ENCODE data around the gene PPP1R36.
"Not testable (repeated sequence)": the region's sequence is repeated elsewhere in the genome, so short reads cannot be mapped to it uniquely, and the experiment has no call there.

The PPP1R36 gene

DNA sequence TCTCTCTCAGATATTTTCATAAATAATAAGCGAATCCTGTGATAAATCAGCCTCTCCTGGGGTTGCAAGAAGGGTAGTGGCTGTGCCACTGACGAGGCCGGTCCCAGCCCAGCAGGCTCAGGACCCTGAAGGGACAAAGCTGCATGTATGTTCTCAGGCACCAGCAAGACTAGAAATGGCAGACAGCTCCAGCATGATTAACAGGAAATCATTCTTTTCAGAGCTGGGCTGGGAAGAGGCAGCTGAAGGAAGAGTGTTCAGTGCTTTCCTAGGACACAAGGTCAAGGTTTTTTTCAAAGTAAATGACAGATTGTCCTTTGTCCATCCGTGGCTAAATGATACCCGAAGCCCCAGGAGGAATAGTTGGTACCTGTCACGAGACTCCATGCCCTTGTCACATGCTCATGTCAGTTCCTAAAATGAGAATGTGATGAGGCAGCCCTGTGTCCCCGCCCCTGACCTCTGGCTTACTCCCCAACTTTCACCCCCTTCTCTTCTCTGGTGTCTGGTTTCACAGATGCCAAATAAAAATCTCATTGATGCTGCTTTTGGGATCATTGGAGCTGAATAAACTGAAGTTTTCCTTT is 65.1 kb downstream of the PPP1R36 start:
- TF ChIP-seq SP1 (IDR thresholded peaks at IDR 0.05) (no peak), LEF1 (IDR thresholded peaks at IDR 0.05; ENCODE audit: borderline replicate concordance) (no peak), BHLHE40 (IDR thresholded peaks at IDR 0.05; ENCODE audit: borderline replicate concordance) (no peak), FOXK2 (IDR thresholded peaks at IDR 0.05) (no peak), NFRKB (IDR thresholded peaks at IDR 0.05) (no peak), TARDBP (IDR thresholded peaks at IDR 0.05) (no peak), HDGF (IDR thresholded peaks at IDR 0.05; ENCODE audit: borderline replicate concordance) (no peak), FOXM1 (IDR thresholded peaks at IDR 0.05; ENCODE audit: borderline replicate concordance) (no peak), FOXA1 (IDR thresholded peaks at IDR 0.05) (no peak), ZNF384 (IDR thresholded peaks at IDR 0.05) (no peak), L3MBTL2 (conservative IDR thresholded peaks at IDR 0.05) (no peak), CTBP1 (IDR thresholded peaks at IDR 0.05; ENCODE audit: borderline replicate concordance) (no peak), ELF4 (IDR thresholded peaks at IDR 0.05) (no peak), ARNT (IDR thresholded peaks at IDR 0.05) (no peak), SUZ12 (IDR thresholded peaks at IDR 0.05) (no peak)
- TF ChIP-seq, protein P1, sequence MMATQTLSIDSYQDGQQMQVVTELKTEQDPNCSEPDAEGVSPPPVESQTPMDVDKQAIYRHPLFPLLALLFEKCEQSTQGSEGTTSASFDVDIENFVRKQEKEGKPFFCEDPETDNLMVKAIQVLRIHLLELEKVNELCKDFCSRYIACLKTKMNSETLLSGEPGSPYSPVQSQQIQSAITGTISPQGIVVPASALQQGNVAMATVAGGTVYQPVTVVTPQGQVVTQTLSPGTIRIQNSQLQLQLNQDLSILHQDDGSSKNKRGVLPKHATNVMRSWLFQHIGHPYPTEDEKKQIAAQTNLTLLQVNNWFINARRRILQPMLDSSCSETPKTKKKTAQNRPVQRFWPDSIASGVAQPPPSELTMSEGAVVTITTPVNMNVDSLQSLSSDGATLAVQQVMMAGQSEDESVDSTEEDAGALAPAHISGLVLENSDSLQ (IDR thresholded peaks at IDR 0.05) = no peak
- DNase-seq (ENCODE audit: extremely low spot score) = no peak
- ChIA-PET POLR2A (no interaction called here), CTCF (no interaction called here)

GRCh38 chr14:64617872-64618408 is 68.2 kb downstream of the PPP1R36 start:
- POLR2A ChIA-PET; DNase-seq (ENCODE audit: extremely low spot score): not testable (repeated sequence)
- CTCF ChIA-PET = interaction anchor here (0.6 kb wide), 1 partner anchor 29 kb away, joined by 3 read pairs; no protein-coding TSS in a partner anchor

DNA sequence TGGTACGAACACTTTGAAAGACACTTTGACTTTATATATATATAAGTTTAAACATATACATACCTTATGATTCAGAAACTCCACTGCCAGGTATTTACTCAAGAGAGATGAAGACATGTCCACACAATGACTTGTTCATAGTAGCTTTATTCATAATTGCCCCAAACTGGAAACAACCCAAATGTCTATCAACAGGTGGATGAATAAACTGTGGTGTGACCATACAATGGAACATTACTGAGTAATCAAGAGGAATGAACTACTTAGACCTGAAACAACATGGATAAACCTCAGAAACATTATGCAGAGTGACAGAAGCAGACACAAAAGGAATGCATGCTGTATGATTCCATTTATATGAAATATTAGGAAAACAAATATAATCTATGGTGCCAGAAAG is 71.1 kb downstream of the PPP1R36 start:
- ChIA-PET POLR2A (no interaction called here), CTCF (no interaction called here)
- no peak for DNase-seq (ENCODE audit: extremely low spot score)
- TF ChIP-seq FOXA1 (IDR thresholded peaks at IDR 0.05) (no peak), HDGF (IDR thresholded peaks at IDR 0.05; ENCODE audit: borderline replicate concordance) (no peak), TARDBP (IDR thresholded peaks at IDR 0.05) (no peak), ARNT (IDR thresholded peaks at IDR 0.05) (no peak), SP1 (IDR thresholded peaks at IDR 0.05) (no peak), BHLHE40 (IDR thresholded peaks at IDR 0.05; ENCODE audit: borderline replicate concordance) (no peak), LEF1 (IDR thresholded peaks at IDR 0.05; ENCODE audit: borderline replicate concordance) (no peak), SUZ12 (IDR thresholded peaks at IDR 0.05) (no peak), NFRKB (IDR thresholded peaks at IDR 0.05) (no peak), FOXK2 (IDR thresholded peaks at IDR 0.05) (no peak), ZNF384 (IDR thresholded peaks at IDR 0.05) (no peak), ELF4 (IDR thresholded peaks at IDR 0.05) (no peak), L3MBTL2 (conservative IDR thresholded peaks at IDR 0.05) (no peak), FOXM1 (IDR thresholded peaks at IDR 0.05; ENCODE audit: borderline replicate concordance) (no peak), CTBP1 (IDR thresholded peaks at IDR 0.05; ENCODE audit: borderline replicate concordance) (no peak)
- TF ChIP-seq, protein P1 (IDR thresholded peaks at IDR 0.05) = no peak

DNA sequence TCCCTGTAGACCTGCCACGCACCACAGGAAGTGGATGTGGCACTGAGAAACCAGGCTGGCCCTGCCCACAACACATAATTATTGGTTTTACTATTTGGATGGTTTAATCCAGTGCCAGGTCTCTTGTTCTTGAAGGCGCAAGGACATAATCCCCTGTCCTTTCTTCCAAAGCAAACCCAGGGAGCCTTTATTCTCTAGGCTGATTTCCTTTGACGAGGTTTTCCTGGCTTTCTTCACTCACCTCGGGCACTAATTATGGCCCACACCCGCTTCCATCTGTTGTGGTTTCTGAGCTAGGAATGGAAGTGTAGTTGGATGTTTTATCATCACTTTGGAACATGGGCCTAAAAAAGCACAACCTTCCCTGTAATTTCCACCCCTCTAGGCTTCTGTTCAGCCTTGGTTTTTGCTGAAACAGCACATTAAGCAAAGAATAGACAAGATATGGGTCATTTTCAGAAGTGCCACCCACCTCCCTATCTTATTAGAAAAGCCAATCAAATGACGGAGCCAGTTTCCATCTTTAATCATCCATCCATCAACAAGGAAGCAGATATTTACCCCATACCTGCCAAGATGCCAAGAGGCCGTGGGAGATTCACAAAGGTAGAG is 73.9 kb downstream of the PPP1R36 start:
- ChIA-PET POLR2A (no interaction called here), CTCF (no interaction called here)
- TF ChIP-seq L3MBTL2 (conservative IDR thresholded peaks at IDR 0.05) (no peak), ARNT (IDR thresholded peaks at IDR 0.05) (no peak), BHLHE40 (IDR thresholded peaks at IDR 0.05; ENCODE audit: borderline replicate concordance) (no peak), ELF4 (IDR thresholded peaks at IDR 0.05) (no peak), HDGF (IDR thresholded peaks at IDR 0.05; ENCODE audit: borderline replicate concordance) (no peak), CTBP1 (IDR thresholded peaks at IDR 0.05; ENCODE audit: borderline replicate concordance) (no peak), SP1 (IDR thresholded peaks at IDR 0.05) (no peak), FOXK2 (IDR thresholded peaks at IDR 0.05) (no peak), FOXM1 (IDR thresholded peaks at IDR 0.05; ENCODE audit: borderline replicate concordance) (no peak)
- TF ChIP-seq, protein P1 (IDR thresholded peaks at IDR 0.05) = no peak
- no peak for DNase-seq (ENCODE audit: extremely low spot score)

DNA sequence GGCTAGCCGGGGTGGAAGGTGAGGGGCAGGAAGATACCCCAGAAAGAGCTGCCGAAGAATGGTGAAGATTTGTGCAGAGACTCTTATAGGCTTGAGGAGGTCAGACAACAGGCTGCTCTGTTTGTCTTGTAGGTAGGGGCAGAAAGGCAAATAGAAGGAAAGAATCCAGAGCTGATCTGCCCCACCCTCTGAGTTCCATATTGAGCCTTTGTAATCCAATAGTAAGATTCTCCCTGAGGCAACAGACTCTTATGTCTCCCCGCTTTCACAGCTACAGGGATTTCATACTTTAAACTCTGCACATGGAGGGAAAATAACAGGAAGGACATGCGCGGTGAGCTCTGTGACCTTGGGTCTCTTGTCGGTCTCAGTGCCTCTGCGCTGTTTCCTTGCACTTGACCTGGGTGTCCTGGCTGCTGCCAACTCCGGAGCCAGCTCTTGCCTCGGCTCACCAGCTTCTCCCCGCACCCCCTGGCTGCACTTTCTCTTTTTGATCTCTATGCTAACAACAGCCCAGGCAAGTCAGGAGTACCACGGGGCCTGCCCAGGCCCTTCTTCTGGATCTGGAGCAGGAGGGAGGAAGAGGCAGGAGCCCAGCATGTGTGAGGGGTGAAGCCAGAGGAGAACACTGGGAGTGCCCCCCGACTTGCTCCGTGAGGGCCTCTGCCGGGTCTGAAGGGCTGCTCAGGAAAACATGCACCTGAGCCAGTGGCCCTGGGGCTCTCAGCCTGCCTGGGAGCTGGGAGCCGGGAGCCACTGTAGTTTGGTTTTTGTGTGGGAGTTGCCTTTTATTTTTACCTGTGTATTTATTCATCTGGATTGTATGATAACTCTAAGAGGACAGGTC is 75.8 kb downstream of the PPP1R36 start:
- ChIA-PET POLR2A (interaction anchor here (0.8 kb wide), 1 partner anchor 85 kb away, joined by 3 read pairs; the partner anchor contains the start of gene HSPA2), CTCF (interaction anchor here (1.4 to 2.2 kb wide), 2 partner anchors 11 to 13 kb away, joined by 3 to 13 read pairs; no protein-coding TSS in a partner anchor)
- TF ChIP-seq FOXA1 (IDR thresholded peaks at IDR 0.05) = no peak
- TF ChIP-seq, protein P1 (IDR thresholded peaks at IDR 0.05) = no peak
- TF ChIP-seq NFRKB (IDR thresholded peaks at IDR 0.05) = no peak
- no peak for TF ChIP-seq L3MBTL2 (conservative IDR thresholded peaks at IDR 0.05)
- no peak for TF ChIP-seq TARDBP (IDR thresholded peaks at IDR 0.05)
- no peak for TF ChIP-seq SUZ12 (IDR thresholded peaks at IDR 0.05)
- TF ChIP-seq BHLHE40 (IDR thresholded peaks at IDR 0.05; ENCODE audit: borderline replicate concordance) = no peak
- TF ChIP-seq FOXK2 (IDR thresholded peaks at IDR 0.05) = no peak
- no peak for TF ChIP-seq ZNF384 (IDR thresholded peaks at IDR 0.05)
- TF ChIP-seq HDGF (IDR thresholded peaks at IDR 0.05; ENCODE audit: borderline replicate concordance) = no peak
- no peak for TF ChIP-seq ELF4 (IDR thresholded peaks at IDR 0.05)
- no peak for TF ChIP-seq CTBP1 (IDR thresholded peaks at IDR 0.05; ENCODE audit: borderline replicate concordance)
- no peak for TF ChIP-seq SP1 (IDR thresholded peaks at IDR 0.05)
- no peak for TF ChIP-seq FOXM1 (IDR thresholded peaks at IDR 0.05; ENCODE audit: borderline replicate concordance)
- TF ChIP-seq LEF1 (IDR thresholded peaks at IDR 0.05; ENCODE audit: borderline replicate concordance) = no peak
- TF ChIP-seq ARNT (IDR thresholded peaks at IDR 0.05) = no peak
- no peak for DNase-seq (ENCODE audit: extremely low spot score)

Data from HEK293T (cell line).